ENCODE results near the gene CA11. TPM values are rescaled to one million over a fixed set of nuclear protein-coding genes. Genes with fewer than 3 reads are reported as not detected.

Gene CA11
- total RNA-seq, 4 donors from 2014 or later: 7.3 to 37.5 (median 10.3) TPM

DNA sequence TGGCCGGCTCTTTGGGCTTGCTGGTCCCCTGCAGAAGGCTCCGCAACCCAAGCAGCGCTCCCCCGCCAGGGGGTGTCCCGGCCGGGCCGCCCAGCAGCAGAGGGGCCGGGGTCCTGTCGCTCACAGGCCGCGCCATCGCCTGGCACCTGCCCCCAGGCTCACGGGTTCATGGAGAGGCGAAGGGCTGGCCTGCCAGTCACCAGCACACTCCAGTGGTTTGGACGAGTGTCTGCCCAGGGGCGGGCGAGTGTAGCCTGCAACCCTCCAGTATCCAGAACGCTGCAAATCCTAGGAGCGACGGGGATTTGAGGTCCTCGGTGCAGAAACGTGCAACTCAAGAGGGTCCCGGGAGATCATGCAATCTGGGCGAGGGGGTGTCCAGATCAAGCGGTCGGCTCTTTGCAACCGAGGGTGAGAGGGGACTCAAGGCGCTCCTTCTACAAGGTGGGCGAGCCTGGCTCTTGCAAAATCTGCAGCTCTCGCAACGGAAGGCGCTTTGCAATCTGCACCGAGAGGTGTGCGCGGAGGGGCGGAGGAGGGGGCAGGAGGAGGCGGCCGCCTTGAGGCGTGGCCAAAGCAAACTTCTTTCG is 9.0 kb downstream of the CA11 start, which contains the start of gene DBP:
DBP (minus strand) TSS at position 521 of the 590 bp plus-strand sequence; CDS start at position 136, 385 bp downstream.
- WGBS, 2 donors: 0% methylated on average over 20 to 27 of the region's 40 CpGs
- intact Hi-C loops (cut with DNase I; ENCODE audit: low total_unique reads): no loop called here
- H3K4me3 ChIP-seq (ENCODE audit: low read depth, poor library complexity, severe bottlenecking): peak within 1 kb of the TSS; percentile 59
- DNase-seq (ENCODE audit: low spot score in 2 of 2): peak in 1 of 2 donors; percentile 94
- TF ChIP-seq POLR2A (IDR thresholded peaks at IDR 0.05): no peak
- TF ChIP-seq CTCF (IDR thresholded peaks at IDR 0.05): no peak

DNA sequence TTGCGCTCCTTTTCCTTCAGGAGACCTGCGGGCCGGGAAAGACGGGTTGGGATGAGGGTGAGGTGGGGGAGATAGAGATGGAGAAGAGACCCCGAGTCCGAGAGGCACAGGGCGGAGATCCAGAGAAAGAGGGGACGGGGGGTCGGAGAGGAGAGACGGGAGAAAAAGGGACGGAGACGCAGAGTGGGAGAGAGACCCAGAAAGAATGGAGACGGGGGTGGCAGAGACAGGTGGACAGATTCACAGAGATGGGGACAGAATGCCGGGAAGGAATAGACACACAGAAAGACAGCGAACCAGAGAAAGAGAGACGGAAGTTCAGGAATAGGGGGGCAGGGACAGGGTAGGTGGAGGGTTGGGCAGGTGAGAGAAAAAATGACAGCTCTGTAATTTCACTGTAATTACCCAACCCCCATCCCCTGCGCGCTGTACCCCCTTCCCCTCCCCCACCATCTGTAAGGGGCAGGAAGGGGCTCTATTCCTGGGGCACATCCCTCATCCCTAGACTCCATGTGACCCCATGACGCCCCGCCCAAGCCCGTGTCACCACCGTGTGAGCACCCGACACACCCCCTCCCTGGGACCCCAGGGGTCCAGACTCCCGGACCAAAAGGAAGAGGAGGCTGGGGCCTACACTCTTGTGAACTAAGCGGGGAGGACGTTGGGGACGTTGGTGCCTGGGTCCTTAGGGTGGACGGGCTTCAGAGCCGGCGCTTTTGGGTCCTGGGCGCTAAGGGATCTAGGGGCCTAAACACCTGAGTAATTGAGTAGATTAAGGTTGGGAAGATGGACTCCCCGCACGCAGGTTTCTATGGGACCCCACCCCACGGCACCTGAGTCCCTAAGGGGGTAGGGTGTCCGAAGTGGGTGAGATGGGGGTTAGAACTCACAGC is 9.8 kb downstream of the CA11 start:
- intact Hi-C loops (cut with DNase I; ENCODE audit: low total_unique reads): no loop called here
- peak overlapping the region; percentile 59 for H3K4me3 ChIP-seq (ENCODE audit: low read depth, poor library complexity, severe bottlenecking)
- WGBS, 2 donors: 0% methylated on average over 35 of the region's 35 CpGs
- DNase-seq (ENCODE audit: low spot score in 2 of 2): peak in 1 of 2 donors; percentile 94
- TF ChIP-seq POLR2A (IDR thresholded peaks at IDR 0.05) (no peak), CTCF (IDR thresholded peaks at IDR 0.05) (no peak)

DNA sequence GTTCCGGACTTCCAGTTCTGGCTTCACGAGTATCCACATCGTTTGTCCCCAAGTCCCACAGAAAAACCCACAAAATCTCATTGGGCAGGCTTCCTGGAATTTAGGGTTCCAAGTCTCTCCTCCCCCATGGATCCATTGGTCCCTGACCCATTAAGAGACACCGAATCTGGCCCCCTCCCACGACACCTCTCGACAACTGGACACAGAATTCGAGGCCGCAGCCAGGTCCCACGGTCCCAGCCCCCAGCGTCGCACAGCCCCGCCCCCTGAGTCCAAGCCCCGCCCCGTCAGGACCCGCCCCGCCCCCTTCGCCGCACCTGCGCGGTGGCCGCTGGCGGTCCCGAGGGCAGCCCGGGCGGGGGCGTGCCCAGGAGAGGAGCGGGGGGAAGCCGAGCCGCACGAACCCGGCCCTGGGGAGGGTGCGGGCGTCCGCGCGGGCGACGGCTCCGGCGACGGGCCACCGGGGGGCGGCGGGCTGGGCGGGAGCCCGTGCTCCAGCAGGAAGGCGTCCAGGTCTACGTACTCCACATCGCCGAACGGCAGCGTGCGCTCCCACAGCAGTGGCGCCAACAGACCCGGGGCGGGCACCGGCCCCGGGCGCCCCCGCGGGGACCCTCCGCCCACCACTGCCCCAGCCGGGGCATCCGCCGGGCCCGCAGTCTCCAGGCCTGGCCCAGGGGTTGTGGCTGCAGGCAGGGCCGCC is 10.6 kb downstream of the CA11 start:
- peak overlapping the region; percentile 59 for H3K4me3 ChIP-seq (ENCODE audit: low read depth, poor library complexity, severe bottlenecking)
- TF ChIP-seq POLR2A (IDR thresholded peaks at IDR 0.05): no peak
- DNase-seq (ENCODE audit: low spot score in 2 of 2): peak in 1 of 2 donors; percentile 94
- 0 to 1% methylated on average over 26 to 39 of the region's 67 CpGs for WGBS, 2 donors
- intact Hi-C loops (cut with DNase I; ENCODE audit: low total_unique reads): no loop called here

DNA sequence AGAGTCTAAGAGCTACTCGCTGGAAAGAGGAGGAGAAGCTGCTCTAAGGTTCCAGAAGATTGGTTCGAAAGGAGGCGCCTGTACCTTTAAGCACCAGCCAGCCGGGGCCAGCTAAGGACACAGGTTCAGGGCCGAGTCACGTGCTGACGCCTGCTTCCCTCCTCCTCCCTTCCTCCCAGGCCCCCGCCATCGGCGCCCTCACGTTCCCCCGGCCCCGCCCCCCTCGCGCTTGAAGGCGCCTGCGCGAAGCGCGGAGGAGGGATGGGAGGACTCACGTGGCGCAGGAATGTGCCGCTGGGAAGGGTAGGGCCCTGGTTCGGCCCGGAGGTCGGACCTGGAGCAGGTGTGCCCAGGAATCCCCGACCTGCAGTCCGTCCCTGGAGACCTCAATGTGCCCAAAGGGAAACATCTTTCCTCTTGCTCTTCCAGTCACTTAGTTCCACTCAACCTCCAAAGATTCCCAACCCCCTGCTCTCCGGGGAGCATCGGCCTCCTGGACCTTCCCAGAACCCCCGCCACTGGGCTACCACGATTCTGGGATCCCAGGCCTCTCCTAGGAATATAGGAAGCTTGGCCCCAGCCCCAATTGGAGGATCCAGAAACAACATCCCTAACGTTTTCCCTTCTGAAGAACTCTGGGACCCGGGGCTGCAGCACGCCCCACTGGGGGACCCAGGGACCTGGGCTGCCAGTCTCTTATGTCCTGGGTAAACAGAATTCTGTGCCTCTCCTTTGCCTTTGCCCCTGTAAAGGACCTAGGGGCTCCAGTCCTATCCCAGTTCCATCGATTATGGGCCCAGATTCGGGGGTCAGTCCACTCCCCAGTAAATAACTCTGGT is 11.3 kb downstream of the CA11 start:
- TF ChIP-seq POLR2A (IDR thresholded peaks at IDR 0.05) (no peak), CTCF (IDR thresholded peaks at IDR 0.05) (no peak)
- WGBS, 2 donors: 3 to 4% methylated on average over 36 to 37 of the region's 37 CpGs
- DNase-seq (ENCODE audit: low spot score in 2 of 2): peak; percentile 96 to 99
- H3K4me3 ChIP-seq (ENCODE audit: low read depth, poor library complexity, severe bottlenecking): no peak overlapping the region
- intact Hi-C loops (cut with DNase I; ENCODE audit: low total_unique reads): no loop called here

DNA sequence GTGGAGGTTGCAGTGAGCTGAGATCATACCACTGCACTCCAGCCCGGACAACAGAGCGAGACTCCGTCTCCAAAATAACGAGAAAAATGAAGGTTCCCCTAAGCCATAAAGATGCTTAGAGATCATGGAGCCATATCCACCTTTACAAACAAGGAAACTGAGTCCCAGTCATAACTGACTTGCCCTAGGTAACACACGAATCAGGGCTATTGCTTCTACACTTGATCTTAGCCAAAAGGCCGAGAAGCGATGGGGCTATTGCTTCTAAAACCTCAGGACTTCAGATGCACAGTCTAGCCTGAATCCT is 12.0 kb downstream of the CA11 start:
- TF ChIP-seq POLR2A (IDR thresholded peaks at IDR 0.05) (no peak), CTCF (IDR thresholded peaks at IDR 0.05) (no peak)
- DNase-seq (ENCODE audit: low spot score in 2 of 2): no peak
- H3K4me3 ChIP-seq (ENCODE audit: low read depth, poor library complexity, severe bottlenecking): no peak overlapping the region
- intact Hi-C loops (cut with DNase I; ENCODE audit: low total_unique reads): no loop called here
- 23 to 28% methylated on average over 7 of the region's 7 CpGs for WGBS, 2 donors

Data from lower leg skin (tissue), 4 donors.